Myocyte (in vitro differentiated cells): ENCODE data around the gene CACNG1. TPM values are rescaled to one million over a fixed set of nuclear protein-coding genes. Genes with fewer than 3 reads are reported as not detected.
A peak's percentile ranks its signal among the peaks of the same experiment; 100 is the strongest.
"Not testable (repeated sequence)": the region's sequence is repeated elsewhere in the genome, so short reads cannot be mapped to it uniquely, and the experiment has no call there.

Experiments
- DNase-seq: peaks from one replicate; pipeline ENCODE4 v3.0.0-alpha.2; 2012; ENCODE audit warnings: low read depth
- total RNA-seq: library from RNA; depleted of rRNA; stranded (reverse); fragments of >200 nt; gene quantifications from 2 replicates; pipeline ENCODE4 v1.2.3, GENCODE V29; 2014

CACNG1 gene
- total RNA-seq, 1 donor from 2014 or later = 146 TPM

DNA sequence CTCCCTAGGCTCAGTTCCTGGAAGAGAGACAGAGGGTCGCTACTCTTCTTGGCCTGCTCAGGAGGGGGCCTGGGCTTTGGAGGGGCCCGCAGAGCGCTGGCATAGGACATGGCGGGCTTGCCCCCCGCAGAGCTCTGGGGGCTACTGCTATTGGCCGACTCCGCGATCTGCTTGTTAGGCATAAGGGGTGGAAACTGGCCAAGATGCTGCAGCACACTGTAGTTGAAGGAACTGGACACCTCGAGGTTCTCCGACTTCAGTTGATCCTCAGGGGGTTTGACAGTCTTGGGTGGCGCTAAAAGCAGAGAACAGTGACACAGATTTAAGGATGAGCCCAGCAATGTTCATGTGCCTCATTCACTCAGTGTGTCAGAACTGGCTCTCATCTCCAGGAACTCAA is 33.9 kb downstream of the CACNG1 start:
- DNase-seq = no peak

DNA sequence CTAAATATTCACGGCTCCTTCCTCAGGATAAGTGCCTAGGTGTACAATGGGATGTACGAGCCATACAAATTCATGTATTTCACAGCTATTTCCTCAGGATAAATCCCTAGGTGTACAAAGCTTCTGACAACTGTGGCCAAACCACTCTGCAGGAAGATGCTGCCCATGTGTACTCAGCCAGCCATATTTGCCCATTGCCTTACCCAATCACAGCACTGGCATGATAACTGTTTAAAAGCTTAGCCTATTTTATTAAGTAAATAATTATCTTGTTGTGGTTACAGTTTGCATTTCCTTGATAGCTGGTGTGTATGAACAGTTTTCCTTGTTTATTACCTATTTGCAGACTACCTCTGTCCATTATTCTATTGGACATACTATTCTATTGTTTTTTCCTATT is 35.1 kb downstream of the CACNG1 start:
- DNase-seq = no peak

DNA sequence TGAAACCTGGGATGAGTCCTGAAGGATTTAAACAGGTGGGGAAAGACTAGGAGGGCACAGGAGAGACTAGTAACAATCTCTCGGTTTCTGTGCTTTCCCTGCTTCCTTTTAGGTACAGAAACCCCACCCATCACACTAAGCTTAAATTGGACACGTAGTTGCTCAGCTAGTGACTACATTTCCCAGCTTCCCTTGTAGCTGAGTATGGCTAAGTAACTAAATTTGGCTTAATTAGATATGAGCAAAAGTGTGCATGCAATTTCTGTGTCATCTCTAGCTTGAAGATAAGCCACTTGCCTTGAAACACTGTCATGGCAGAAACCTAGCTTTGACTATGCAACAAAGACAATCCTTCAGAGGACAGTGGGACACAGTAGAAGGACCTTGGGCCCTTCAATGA is 36.5 kb downstream of the CACNG1 start:
- DNase-seq = peak; percentile 42

DNA sequence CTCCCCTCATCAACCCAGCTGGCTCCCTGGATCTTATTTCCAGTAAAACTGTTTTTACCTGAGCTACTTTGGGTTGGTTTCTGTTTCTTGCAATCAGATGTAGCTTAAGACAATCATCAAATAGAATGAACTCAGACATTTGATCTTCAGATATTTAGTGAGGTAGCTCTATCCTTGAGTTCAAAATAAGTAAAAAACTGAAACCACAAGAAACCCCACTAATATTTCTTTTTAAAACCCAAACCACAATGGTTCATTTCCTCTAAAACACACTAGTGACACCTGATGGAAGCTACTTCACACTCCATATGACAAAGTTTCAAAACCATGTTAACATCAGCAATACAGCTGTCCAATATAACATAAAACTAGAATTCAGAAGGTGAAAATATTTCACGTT is 37.8 kb downstream of the CACNG1 start:
- no peak for DNase-seq

DNA sequence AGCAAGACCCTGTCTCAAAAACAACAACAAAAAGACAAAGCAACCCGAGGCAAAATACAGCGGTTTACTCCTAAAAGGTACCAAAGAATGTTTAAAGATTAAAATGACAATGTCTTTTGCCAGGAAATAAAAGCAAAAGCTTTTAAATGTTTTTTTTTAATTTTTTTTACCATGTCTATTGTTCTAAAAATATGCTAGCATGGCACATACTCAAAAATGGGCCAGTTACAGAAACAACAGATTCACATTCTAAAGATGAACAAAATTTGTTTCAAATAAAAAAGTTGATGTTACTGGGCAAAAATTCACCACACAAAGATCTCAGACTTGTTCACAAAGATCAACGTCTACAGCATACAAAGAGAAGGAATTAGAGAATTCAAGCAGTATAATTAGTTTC is 41.1 kb downstream of the CACNG1 start:
- DNase-seq = no peak

DNA sequence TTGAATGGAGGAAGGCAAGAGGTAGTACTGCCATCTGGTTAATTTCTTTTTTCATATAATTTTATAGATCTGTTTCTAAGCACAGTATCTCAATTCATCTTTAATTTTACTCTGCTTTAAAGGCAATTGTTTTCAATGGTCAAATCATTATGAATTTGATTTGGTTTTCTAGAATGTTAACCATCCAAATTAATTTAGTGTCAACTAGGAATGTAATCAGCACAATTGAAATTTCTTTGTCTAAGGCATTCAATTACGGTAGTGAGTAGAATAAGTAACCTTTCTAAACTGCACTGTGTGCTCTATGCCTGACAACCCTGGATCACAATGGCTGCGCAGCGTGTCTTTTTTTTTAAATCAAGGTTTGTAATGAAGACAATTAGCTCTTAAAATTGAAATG is 44.3 kb downstream of the CACNG1 start:
- no peak for DNase-seq

DNA sequence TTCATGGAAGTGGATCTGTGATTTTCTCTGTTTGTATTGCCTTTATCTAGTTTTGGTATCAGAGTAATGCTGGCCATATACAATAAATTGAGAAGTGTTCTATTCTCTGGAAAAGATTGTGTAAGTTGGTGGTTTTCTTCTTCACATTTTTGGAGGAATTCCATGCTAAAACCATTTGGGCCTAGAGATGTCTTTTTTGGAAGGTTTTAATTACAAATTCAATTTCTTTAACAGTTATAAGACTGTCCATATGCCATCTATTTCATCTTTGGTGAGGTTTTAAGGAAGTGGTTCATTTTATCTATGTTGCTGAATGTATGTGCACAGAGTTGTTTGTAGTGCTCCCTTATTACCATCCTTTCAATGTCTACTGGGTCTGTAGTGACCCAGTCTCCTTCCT is 46.0 kb downstream of the CACNG1 start:
- DNase-seq = no peak

DNA sequence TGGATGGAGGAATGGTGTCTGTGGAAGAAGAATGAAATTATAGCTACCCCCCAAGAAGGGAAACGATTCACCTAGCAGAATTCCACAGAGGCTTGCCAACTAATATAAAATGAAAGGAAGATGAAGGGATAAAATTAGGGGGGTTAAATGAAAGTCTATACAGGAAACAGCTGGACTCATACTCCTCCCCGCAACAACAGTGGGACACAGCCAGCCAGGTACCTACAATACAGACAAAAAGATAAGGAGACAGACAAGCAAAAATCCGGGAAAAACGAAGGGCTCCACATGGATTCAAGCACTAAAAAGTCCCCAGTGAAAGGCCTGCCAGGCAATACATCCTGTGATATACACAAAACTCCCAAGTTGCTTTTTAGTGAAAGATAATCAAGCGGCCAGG is 47.9 kb downstream of the CACNG1 start:
- no peak for DNase-seq

DNA sequence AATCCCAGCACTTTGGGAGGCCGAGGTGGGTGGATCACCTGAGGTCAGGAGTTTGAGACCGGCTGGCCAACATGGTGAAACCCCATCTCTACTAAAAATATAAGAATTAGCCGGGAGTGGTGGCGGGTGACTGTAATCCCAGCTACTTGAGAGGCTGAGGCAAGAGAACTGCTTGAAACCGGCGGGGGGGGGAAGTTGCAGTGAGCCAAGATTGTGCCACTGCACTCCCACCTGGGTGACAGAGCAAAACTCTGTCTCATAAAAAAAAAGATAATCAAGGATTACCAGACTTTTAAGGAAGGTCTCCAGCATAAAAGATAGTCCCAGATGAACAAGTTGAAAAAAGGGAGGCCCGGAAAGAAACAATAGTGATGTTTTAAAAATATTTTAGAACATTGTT is 48.4 kb downstream of the CACNG1 start:
- DNase-seq = not testable (repeated sequence)

DNA sequence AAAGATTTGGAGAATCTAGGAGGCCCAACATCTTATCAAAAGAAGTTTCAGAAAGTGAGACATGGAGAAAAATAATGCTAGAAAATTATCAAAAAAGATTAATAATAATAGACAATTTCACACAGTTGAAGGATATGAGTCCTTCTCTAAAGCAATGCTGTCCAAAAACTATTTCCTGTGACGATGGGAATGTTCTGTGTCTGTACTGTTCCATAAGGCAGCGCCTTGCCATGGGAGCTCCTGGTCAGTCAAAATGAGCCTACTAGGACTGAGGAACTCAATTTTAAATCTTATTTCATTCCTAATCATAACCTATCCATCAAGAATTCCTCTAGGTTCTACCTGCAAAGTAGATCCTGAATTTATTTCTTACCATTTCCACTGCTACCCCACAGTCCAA is 49.0 kb downstream of the CACNG1 start:
- DNase-seq = no peak

DNA sequence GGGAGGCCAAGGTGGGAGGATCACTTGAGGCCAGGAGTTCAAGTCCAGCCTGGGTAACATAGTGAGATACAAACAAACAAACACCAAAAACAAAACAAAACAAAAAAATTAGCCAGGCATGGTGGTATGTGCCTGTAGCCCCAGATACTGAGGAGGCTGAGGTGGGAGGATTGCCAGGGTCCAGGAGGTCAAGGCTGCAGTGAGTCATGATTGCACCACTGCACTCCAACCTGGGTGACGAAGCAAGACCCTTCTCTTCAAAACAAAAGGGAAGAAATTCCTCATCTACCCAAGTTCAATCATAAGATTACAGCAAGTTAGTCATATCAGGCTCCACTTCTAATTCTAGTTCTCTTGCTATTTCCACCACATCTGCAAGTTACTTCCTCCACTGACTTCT is 50.9 kb downstream of the CACNG1 start:
- DNase-seq = not testable (repeated sequence)

DNA sequence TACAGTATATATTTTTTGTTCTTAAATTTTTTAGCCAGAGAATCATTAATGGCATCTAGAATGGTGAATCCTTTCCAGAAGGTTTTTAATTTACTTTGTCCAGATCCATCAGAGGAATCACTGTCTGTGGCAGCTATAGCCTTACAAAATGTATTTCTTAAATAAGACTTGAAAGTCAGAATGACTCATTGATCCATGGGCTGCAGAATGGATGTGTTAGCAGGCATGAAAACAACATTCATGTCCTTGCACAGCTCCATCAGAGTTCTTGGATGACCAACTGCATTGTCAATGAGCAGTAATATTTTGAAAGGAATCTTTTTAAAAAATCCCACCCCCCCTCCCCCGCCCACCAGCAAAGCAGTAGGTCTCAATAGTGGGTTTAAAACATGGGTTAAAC is 51.4 kb downstream of the CACNG1 start:
- DNase-seq = no peak

DNA sequence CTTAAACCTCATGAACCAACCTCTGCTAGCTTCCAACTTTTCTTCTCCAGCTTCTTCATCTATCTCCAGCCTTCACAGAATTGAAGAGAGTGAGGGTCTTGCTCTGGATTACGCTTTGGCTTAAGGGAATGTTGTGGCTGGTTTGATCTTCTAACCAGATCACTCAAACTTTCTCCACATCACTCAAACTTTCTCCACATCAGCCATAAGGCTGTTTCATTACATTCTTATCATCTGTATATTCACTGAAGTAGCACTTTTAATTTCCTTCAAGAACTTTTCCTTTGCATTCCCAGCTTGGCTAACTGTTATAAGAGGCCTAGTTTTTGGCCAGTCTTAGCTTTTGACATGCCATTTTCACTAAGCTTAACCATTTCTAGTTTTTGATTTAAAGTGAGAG is 52.3 kb downstream of the CACNG1 start:
- DNase-seq = no peak

DNA sequence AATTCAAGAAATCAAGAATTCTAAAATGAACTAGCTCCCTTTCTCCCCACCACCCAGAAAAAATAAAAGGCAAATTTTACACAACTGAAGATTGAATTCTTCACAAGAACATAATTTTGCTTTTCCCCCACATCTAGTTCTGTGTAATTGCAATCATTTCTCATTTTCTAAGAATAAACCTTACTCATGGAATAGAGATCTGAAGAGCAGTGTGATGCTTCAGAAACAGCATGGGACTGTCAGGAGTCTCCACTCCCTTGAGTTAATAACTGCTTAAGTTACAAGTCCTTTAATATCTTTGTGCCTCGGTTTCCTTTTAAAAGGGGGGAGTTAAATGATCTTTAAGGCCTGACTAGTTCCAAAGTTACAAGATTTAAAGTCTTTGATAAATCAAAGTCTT is 53.7 kb downstream of the CACNG1 start:
- peak; percentile 64 for DNase-seq

DNA sequence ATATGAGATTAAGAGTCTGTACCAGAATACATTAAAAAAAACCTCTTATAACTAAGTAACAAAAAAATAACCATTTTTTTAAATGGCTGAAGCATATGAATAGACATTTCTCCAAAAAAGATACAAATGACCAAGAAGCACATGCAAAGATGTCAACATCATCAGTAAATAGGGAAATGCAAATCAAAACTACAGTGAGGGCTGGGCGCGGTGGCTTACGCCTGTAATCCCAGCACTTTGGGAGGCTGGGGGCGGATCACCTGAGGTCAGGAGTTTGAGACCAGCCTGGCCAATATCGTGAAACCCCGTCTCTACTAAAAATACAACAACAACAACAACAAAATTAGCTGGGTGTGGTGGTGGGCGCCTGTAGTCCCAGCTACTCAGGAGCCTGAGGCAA is 60.3 kb downstream of the CACNG1 start:
- not testable (repeated sequence) for DNase-seq

DNA sequence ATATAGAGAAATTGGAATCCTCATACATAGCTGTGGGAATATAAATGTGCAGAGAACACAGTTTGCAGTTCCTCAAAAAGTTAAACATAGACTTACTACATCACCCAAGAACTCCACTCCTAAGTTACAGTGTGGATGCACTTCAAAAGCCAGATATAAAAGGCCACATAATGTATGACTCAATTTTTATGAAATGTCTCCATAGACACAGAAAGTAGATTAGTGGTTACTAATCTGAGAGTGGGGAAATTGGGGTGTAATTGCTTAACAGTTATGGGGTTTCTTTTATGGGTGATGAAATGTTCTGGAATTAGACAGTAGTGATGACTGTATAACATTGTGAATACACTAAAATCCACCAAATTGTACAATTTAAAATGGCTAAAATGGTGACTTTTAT is 60.9 kb downstream of the CACNG1 start:
- peak; percentile 42 for DNase-seq

Other genes with a start within 250 kb of the CACNG1 start
- not detected in 2 replicates for gene CACNG5, start 209.4 kb upstream of the CACNG1 start, total RNA-seq
- gene CACNG4, start 79.8 kb upstream of the CACNG1 start, total RNA-seq = 0.05 TPM in 1 of 2 replicates, not detected in the other
- 41.9 and 43.7 TPM in 2 replicates for gene HELZ, start 200.6 kb downstream of the CACNG1 start, total RNA-seq